Prostate gland (tissue), 2 donors: Measurements from ENCODE around the gene UNC79.

Experiments
- CTCF ChIP-seq, 4 experiments: fragments of 200-600 bp in 2 of 4; fragments of 450-650 bp in 2 of 4; sonication (generic) in 2 of 4; IDR thresholded peaks; 1 replicate in 3 of 4; 2 replicates in 1 of 4; pipeline ENCODE4 v1.5.1; 2016 to 2019; ENCODE audit warnings: antibody characterized with exemption in 4 of 4, mild to moderate bottlenecking in 2 of 4, moderate library complexity in 2 of 4
- POLR2A ChIP-seq: fragments of 450-650 bp; IDR thresholded peaks from one replicate; pipeline ENCODE4 v1.6.1; 2016; ENCODE audit warnings: antibody characterized with exemption, mild to moderate bottlenecking
- POLR2AphosphoS5 ChIP-seq: sonication (generic); formaldehyde crosslinking; IDR thresholded peaks from one replicate; pipeline ENCODE4 v1.6.1; 2017; ENCODE audit warnings: antibody characterized with exemption

- no peak for TF ChIP-seq POLR2A
- TF ChIP-seq CTCF (IDR thresholded peaks at IDR 0.05) = no peak
- no peak for TF ChIP-seq POLR2AphosphoS5
Observed at GRCh38 chr14:93645200-93645599, 214.5 kb downstream of the UNC79 start.
